Parathyroid adenoma (tissue), 2 donors: ENCODE data around the gene TMEM132E.

Experiments used
- H2AFZ ChIP-seq: fragments of 300-600 bp; sonication (generic); one replicate; pipeline ENCODE4 v1.7.0; 2017; ENCODE audit warnings: antibody characterized with exemption, mild to moderate bottlenecking
- H3K27ac ChIP-seq: fragments of 300-600 bp; sonication (generic); one replicate; pipeline ENCODE4 v1.7.0; 2017
- H3K27me3 ChIP-seq: fragments of 300-600 bp; sonication (generic); one replicate; pipeline ENCODE4 v1.7.0; 2017; ENCODE audit warnings: low read length; ENCODE audit not compliant: control insufficient read depth, insufficient read depth
- H3K36me3 ChIP-seq: fragments of 300-600 bp; sonication (generic); one replicate; pipeline ENCODE4 v1.7.0; 2017; ENCODE audit warnings: low read length; ENCODE audit not compliant: control insufficient read depth, insufficient read depth
- H3K4me1 ChIP-seq: fragments of 300-600 bp; sonication (generic); one replicate; pipeline ENCODE4 v1.7.0; 2017; ENCODE audit warnings: control low read depth
- H3K4me2 ChIP-seq: fragments of 300-600 bp; sonication (generic); one replicate; pipeline ENCODE4 v1.7.0; 2017; ENCODE audit warnings: low read length
- H3K4me3 ChIP-seq: fragments of 300-600 bp; sonication (generic); one replicate; pipeline ENCODE4 v1.7.0; 2017; ENCODE audit warnings: low read depth, low read length
- H3K79me2 ChIP-seq: fragments of 300-600 bp; sonication (generic); one replicate; pipeline ENCODE4 v1.7.0; 2017; ENCODE audit warnings: control low read depth
- H3K9ac ChIP-seq: fragments of 300-600 bp; sonication (generic); one replicate; pipeline ENCODE4 v1.7.0; 2017; ENCODE audit warnings: mild to moderate bottlenecking
- H3K9me3 ChIP-seq: fragments of 300-600 bp; sonication (generic); one replicate; pipeline ENCODE4 v1.7.0; 2017; ENCODE audit warnings: low read length; ENCODE audit not compliant: control insufficient read depth
- TF ChIP-seq, protein P1 (sequence below): fragments of 300-600 bp; sonication (generic); IDR thresholded peaks from one replicate; pipeline ENCODE4 v1.7.0; 2017; ENCODE audit warnings: antibody characterized with exemption, mild to moderate bottlenecking
- donor health status: primary hyperparathyroidism.

TMEM132E gene

GRCh38 chr17:34675605-34676004, 96.2 kb downstream of the TMEM132E start:
- no peaks in the 10 kb centered on the region for H3K79me2 ChIP-seq
- H3K4me2 ChIP-seq = no peak overlapping the region
- TF ChIP-seq, protein P1, sequence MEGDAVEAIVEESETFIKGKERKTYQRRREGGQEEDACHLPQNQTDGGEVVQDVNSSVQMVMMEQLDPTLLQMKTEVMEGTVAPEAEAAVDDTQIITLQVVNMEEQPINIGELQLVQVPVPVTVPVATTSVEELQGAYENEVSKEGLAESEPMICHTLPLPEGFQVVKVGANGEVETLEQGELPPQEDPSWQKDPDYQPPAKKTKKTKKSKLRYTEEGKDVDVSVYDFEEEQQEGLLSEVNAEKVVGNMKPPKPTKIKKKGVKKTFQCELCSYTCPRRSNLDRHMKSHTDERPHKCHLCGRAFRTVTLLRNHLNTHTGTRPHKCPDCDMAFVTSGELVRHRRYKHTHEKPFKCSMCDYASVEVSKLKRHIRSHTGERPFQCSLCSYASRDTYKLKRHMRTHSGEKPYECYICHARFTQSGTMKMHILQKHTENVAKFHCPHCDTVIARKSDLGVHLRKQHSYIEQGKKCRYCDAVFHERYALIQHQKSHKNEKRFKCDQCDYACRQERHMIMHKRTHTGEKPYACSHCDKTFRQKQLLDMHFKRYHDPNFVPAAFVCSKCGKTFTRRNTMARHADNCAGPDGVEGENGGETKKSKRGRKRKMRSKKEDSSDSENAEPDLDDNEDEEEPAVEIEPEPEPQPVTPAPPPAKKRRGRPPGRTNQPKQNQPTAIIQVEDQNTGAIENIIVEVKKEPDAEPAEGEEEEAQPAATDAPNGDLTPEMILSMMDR = no peak
- no peak overlapping the region for H3K27ac ChIP-seq
- H3K36me3 ChIP-seq = no peaks in the 10 kb centered on the region
- H3K27me3 ChIP-seq = no peaks in the 10 kb centered on the region
- peaks cover 11% of the 10 kb centered on the region for H3K4me1 ChIP-seq
- no peak overlapping the region for H3K4me3 ChIP-seq
- H3K9me3 ChIP-seq = no peaks in the 10 kb centered on the region
- no peak overlapping the region for H2AFZ ChIP-seq
- no peak overlapping the region for H3K9ac ChIP-seq

DNA sequence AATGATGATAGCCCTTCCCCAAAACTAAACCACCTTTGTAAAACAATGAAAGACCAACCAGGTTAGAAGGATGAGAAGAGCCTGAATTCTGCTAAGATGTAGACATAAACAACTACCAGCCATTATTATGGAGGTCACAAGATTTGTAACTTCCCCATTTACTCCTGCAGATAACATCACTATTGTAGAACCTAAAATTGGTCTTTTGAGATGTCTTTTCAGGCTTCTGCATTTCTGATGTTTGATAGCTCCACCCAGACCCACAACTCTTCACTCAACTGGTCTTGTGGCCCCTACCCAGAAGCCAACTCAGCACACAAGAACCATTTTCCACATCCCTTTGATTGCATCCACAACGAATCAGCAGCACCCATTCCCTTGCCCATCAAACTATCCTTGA, 100.8 kb downstream of the TMEM132E start:
- no peak overlapping the region for H2AFZ ChIP-seq
- H3K79me2 ChIP-seq = no peaks in the 10 kb centered on the region
- H3K9ac ChIP-seq = no peak overlapping the region
- H3K27me3 ChIP-seq = no peaks in the 10 kb centered on the region
- no peaks in the 10 kb centered on the region for H3K36me3 ChIP-seq
- H3K4me3 ChIP-seq = no peak overlapping the region
- peaks cover 4% of the 10 kb centered on the region for H3K4me1 ChIP-seq
- no peak overlapping the region for H3K4me2 ChIP-seq
- H3K27ac ChIP-seq = no peak overlapping the region
- no peaks in the 10 kb centered on the region for H3K9me3 ChIP-seq
- TF ChIP-seq, protein P1 = no peak

- Histone ChIP-seq H3K4me1 (no peaks in the 10 kb centered on the region), H3K4me3 (no peak overlapping the region), H3K4me2 (no peak overlapping the region), H3K79me2 (no peaks in the 10 kb centered on the region), H3K9ac (no peak overlapping the region), H3K36me3 (no peaks in the 10 kb centered on the region), H3K9me3 (no peaks in the 10 kb centered on the region), H2AFZ (no peak overlapping the region), H3K27ac (no peak overlapping the region), H3K27me3 (no peaks in the 10 kb centered on the region)
- TF ChIP-seq, protein P1 = no peak
These were observed 102.9 kb downstream of the TMEM132E start for GRCh38 chr17:34682305-34682704.

- H2AFZ ChIP-seq = no peak overlapping the region
- H3K27ac ChIP-seq = no peak overlapping the region
- no peaks in the 10 kb centered on the region for H3K9me3 ChIP-seq
- no peak overlapping the region for H3K4me3 ChIP-seq
- TF ChIP-seq, protein P1 = no peak
- no peak overlapping the region for H3K9ac ChIP-seq
- no peaks in the 10 kb centered on the region for H3K27me3 ChIP-seq
- no peaks in the 10 kb centered on the region for H3K36me3 ChIP-seq
- no peaks in the 10 kb centered on the region for H3K79me2 ChIP-seq
- H3K4me2 ChIP-seq = no peak overlapping the region
- no peaks in the 10 kb centered on the region for H3K4me1 ChIP-seq
These were observed 104.0 kb downstream of the TMEM132E start for GRCh38 chr17:34683390-34683789.
